ENCODE data around the gene WSB2. TPM values are rescaled to one million over a fixed set of nuclear protein-coding genes. Genes with fewer than 3 reads are reported as not detected.

Gene WSB2
- polyA plus RNA-seq, 1 donor from 2014 or later, result 155 TPM

DNA sequence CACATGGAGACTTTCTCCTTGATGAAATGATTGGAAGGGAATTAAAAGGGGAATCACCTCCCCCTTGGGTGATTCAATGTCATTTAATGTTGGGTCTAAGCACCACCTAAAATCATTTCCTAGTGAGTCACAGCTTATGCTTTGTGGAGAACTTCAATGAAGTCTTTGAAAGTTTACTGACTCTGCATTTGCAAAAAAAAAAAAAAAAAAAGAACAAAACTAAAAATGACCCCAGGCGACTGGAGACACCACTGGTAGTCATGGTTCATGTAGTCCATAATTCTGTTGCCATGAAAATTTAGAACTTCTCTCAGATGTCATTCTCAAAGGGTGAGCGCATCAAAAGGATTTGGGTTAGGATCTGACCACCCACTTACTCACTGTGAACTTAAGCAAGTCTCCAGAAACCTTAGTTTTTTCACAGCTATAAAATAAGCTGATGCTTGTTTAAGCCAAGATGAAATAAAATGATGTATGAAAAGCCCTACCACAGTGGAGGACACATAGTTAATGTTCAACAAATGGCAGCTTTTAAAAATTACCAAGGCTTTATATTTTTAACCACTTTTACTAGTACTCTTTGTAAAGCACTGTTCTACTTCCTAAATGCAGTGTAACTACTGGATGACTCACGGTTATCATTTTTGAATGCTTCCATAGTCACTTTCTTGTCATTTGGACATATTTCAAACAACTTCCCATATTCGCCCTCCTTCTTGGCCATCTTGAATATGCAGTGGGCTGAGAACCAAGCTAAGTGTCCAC, 74.1 kb downstream of the WSB2 start:
- H3K36me3 ChIP-seq (ENCODE audit: insufficient read depth, low read length), result no peaks in the 10 kb centered on the region
- no peak overlapping the region for H3K4me2 ChIP-seq (ENCODE audit: low read length)
- no peak overlapping the region for H3K4me3 ChIP-seq (ENCODE audit: low read length)
- no peak overlapping the region for H3K27ac ChIP-seq (ENCODE audit: low read length)
- H3K9me2 ChIP-seq (ENCODE audit: insufficient read depth, low read length), result no peaks in the 10 kb centered on the region
- H3K27me3 ChIP-seq (ENCODE audit: insufficient read depth, low read depth, low read length), result no peaks in the 10 kb centered on the region
- H2AFZ ChIP-seq (ENCODE audit: low read depth, low read length), result no peak overlapping the region
- H4K20me1 ChIP-seq (ENCODE audit: insufficient read depth), result no peaks in the 10 kb centered on the region
- TF ChIP-seq EP300 (conservative IDR thresholded peaks at IDR 0.05; ENCODE audit: poor library complexity, severe bottlenecking), result no peak
- TF ChIP-seq, protein P1, sequence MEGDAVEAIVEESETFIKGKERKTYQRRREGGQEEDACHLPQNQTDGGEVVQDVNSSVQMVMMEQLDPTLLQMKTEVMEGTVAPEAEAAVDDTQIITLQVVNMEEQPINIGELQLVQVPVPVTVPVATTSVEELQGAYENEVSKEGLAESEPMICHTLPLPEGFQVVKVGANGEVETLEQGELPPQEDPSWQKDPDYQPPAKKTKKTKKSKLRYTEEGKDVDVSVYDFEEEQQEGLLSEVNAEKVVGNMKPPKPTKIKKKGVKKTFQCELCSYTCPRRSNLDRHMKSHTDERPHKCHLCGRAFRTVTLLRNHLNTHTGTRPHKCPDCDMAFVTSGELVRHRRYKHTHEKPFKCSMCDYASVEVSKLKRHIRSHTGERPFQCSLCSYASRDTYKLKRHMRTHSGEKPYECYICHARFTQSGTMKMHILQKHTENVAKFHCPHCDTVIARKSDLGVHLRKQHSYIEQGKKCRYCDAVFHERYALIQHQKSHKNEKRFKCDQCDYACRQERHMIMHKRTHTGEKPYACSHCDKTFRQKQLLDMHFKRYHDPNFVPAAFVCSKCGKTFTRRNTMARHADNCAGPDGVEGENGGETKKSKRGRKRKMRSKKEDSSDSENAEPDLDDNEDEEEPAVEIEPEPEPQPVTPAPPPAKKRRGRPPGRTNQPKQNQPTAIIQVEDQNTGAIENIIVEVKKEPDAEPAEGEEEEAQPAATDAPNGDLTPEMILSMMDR (IDR thresholded peaks at IDR 0.05; ENCODE audit: poor library complexity, severe bottlenecking), result no peak
- TF ChIP-seq TAF1 (IDR thresholded peaks at IDR 0.05; ENCODE audit: low read depth), result no peak
- H3K9ac ChIP-seq (ENCODE audit: low read length), result no peak overlapping the region
- H3K9me3 ChIP-seq (ENCODE audit: low read length), result no peaks in the 10 kb centered on the region
- no peaks in the 10 kb centered on the region for H3K79me2 ChIP-seq (replicated peaks; ENCODE audit: insufficient read depth, low read length)
- no peaks in the 10 kb centered on the region for H3F3A ChIP-seq (ENCODE audit: insufficient read depth, low read length, poor library complexity, severe bottlenecking)

DNA sequence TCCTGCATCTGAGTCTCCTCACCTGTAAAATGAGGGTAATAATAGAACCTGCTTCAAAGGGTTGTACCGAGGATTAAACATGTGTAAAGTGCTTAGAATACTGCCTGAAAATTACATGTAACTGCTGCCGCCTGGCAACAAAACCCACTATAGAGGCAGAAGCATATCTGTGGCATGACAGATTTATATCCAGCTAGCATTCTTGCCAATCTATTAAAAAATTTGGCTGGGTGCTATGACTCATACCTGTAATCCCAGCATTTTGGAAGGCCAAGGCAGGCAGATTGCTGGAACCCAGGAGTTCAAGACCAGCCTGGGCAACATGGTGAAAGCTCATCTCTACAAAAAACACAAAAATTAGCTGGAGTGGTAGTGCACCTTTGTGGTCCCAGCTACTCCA, 75.8 kb downstream of the WSB2 start:
- Histone ChIP-seq H3K4me2 (ENCODE audit: low read length) (no peak overlapping the region), H3K4me3 (ENCODE audit: low read length) (no peak overlapping the region), H3K27ac (ENCODE audit: low read length) (no peak overlapping the region), H2AFZ (ENCODE audit: low read depth, low read length) (no peak overlapping the region), H3K79me2 (replicated peaks; ENCODE audit: insufficient read depth, low read length) (no peaks in the 10 kb centered on the region), H3K36me3 (ENCODE audit: insufficient read depth, low read length) (no peaks in the 10 kb centered on the region), H4K20me1 (ENCODE audit: insufficient read depth) (no peaks in the 10 kb centered on the region), H3K27me3 (ENCODE audit: insufficient read depth, low read depth, low read length) (no peaks in the 10 kb centered on the region), H3K9ac (ENCODE audit: low read length) (no peak overlapping the region), H3K9me3 (ENCODE audit: low read length) (no peaks in the 10 kb centered on the region), H3F3A (ENCODE audit: insufficient read depth, low read length, poor library complexity, severe bottlenecking) (no peaks in the 10 kb centered on the region), H3K9me2 (ENCODE audit: insufficient read depth, low read length) (no peaks in the 10 kb centered on the region)
- TF ChIP-seq SMC3 (conservative IDR thresholded peaks at IDR 0.05; ENCODE audit: poor library complexity) (no peak), RAD21 (conservative IDR thresholded peaks at IDR 0.05) (no peak), EZH2 (IDR thresholded peaks at IDR 0.05; ENCODE audit: borderline replicate concordance, insufficient read depth, low read length, poor library complexity, severe bottlenecking) (no peak), POLR2AphosphoS5 (IDR thresholded peaks at IDR 0.05) (no peak), MXI1 (conservative IDR thresholded peaks at IDR 0.05; ENCODE audit: poor library complexity, severe bottlenecking) (no peak), TAF1 (IDR thresholded peaks at IDR 0.05; ENCODE audit: low read depth) (no peak), EP300 (conservative IDR thresholded peaks at IDR 0.05; ENCODE audit: poor library complexity, severe bottlenecking) (no peak)
- TF ChIP-seq, protein P1 (IDR thresholded peaks at IDR 0.05; ENCODE audit: poor library complexity, severe bottlenecking), result no peak
- TF ChIP-seq, protein P2, sequence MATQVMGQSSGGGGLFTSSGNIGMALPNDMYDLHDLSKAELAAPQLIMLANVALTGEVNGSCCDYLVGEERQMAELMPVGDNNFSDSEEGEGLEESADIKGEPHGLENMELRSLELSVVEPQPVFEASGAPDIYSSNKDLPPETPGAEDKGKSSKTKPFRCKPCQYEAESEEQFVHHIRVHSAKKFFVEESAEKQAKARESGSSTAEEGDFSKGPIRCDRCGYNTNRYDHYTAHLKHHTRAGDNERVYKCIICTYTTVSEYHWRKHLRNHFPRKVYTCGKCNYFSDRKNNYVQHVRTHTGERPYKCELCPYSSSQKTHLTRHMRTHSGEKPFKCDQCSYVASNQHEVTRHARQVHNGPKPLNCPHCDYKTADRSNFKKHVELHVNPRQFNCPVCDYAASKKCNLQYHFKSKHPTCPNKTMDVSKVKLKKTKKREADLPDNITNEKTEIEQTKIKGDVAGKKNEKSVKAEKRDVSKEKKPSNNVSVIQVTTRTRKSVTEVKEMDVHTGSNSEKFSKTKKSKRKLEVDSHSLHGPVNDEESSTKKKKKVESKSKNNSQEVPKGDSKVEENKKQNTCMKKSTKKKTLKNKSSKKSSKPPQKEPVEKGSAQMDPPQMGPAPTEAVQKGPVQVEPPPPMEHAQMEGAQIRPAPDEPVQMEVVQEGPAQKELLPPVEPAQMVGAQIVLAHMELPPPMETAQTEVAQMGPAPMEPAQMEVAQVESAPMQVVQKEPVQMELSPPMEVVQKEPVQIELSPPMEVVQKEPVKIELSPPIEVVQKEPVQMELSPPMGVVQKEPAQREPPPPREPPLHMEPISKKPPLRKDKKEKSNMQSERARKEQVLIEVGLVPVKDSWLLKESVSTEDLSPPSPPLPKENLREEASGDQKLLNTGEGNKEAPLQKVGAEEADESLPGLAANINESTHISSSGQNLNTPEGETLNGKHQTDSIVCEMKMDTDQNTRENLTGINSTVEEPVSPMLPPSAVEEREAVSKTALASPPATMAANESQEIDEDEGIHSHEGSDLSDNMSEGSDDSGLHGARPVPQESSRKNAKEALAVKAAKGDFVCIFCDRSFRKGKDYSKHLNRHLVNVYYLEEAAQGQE (IDR thresholded peaks at IDR 0.05; ENCODE audit: borderline replicate concordance), result no peak

Small RNAs within 50 kb of the gene (small RNA-seq; reads per million reads assigned to genes)
- gene AC131159.1, result 0 reads per million in 3 experiments

Other genes starting within 250 kb of the WSB2 start
- gene KSR2, start 92.2 kb downstream of the WSB2 start, polyA plus RNA-seq, result 3.0 and 3.4 TPM in 2 replicates
- gene RFC5, start 44.5 kb downstream of the WSB2 start, polyA plus RNA-seq, result 36.5 and 39.4 TPM in 2 replicates
- 2.0 and 4.4 TPM in 2 replicates for gene VSIG10, start 42.8 kb upstream of the WSB2 start, polyA plus RNA-seq
- 702 and 777 TPM in 2 replicates for gene PEBP1, start 74.9 kb upstream of the WSB2 start, polyA plus RNA-seq